ENCODE results near the gene MBLAC1. TPM values are rescaled to one million over a fixed set of nuclear protein-coding genes. Genes with fewer than 3 reads are reported as not detected.

MBLAC1 gene
- total and polyA plus RNA-seq, 11 donors, result 1.3 to 3.2 (median 2.0) TPM

DNA sequence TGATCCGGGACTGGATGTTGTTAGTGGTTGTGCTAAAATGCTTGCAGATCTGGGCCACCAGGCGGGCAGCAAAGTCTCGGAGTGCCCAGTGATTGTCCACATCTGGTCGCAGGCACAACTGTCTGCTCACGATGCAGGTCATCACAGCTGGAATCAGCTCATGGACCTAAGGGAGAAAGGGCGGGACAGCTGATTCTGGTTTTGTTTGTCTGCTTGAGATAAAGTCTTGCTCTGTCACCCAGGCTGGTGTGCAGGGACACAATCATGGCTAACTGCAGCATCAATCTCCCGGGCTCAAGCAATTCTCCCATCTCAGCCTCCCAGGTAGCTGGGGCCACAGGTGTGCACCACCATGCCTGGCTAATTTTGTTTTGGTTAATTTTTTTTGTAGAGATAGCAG, 15.6 kb upstream of the MBLAC1 start:
- H3K4me3 ChIP-seq, result no peak overlapping the region
- no peaks in the 10 kb centered on the region for H3K9me3 ChIP-seq
- intact Hi-C loops (cut with DNase I), result no loop called here
- peaks cover 0 to 89% (median 77%) of the 10 kb centered on the region in 9 donors for H3K36me3 ChIP-seq
- ATAC-seq (no peak), DNase-seq (no peak)
- H3K27me3 ChIP-seq, result no peaks in the 10 kb centered on the region
- no peak for TF ChIP-seq POLR2A (IDR thresholded peaks at IDR 0.05)
- TF ChIP-seq CTCF (IDR thresholded peaks at IDR 0.05), result no peak
- WGBS, 4 donors, result 90 to 95% (median 92%) methylated on average over 5 to 7 of the region's 7 CpGs
- H3K4me1 ChIP-seq, result no peaks in the 10 kb centered on the region
- no peak overlapping the region for H3K27ac ChIP-seq

- intact Hi-C loops (cut with DNase I), result no loop called here
Measured at GRCh38 chr7:100111914-100112313, 14.9 kb upstream of the MBLAC1 start.

DNA sequence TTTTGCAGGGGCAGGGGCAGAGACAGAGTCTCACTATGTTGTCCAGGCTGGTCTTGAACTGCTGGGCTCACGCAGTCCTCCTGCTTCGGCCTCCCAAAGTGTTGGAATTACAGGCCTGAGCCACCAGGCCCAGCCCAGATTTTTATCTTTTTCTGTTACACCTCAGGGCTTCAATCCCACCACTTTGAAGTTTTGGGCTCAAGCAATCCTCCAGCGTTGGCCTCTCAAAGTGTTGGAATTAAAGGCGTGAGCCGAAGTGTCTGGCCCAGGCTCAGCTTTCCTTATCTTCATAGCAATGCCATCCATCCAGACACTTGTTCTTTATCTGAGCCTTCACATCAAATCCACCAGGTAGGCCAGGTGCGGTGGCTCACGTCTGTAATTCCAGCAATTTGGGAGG, 11.7 kb upstream of the MBLAC1 start:
- Histone ChIP-seq H3K36me3 (peaks cover 0 to 50% (median 40%) of the 10 kb centered on the region in 9 donors), H3K4me1 (peaks cover 0 to 11% (median 8%) of the 10 kb centered on the region in 12 donors), H3K27me3 (no peaks in the 10 kb centered on the region), H3K9me3 (no peaks in the 10 kb centered on the region), H3K4me3 (no peak overlapping the region), H3K27ac (no peak overlapping the region)
- TF ChIP-seq CTCF (IDR thresholded peaks at IDR 0.05), result no peak
- TF ChIP-seq POLR2A (IDR thresholded peaks at IDR 0.05), result no peak
- WGBS, 4 donors, result 87 to 89% (median 89%) methylated on average over 7 of the region's 7 CpGs
- no peak for ATAC-seq
- DNase-seq, result no peak
- intact Hi-C loops (cut with DNase I), result no loop called here

More at GRCh38 chr7:100111914-100112313, 14.9 kb upstream of the MBLAC1 start:
- H3K9me3 ChIP-seq, result no peaks in the 10 kb centered on the region
- TF ChIP-seq CTCF (IDR thresholded peaks at IDR 0.05), result no peak
- no peak for TF ChIP-seq POLR2A (IDR thresholded peaks at IDR 0.05)
- no peak for ATAC-seq
- H3K4me1 ChIP-seq, result no peaks in the 10 kb centered on the region
- WGBS, 4 donors, result 86 to 90% (median 88%) methylated on average over 10 to 13 of the region's 13 CpGs
- no peak for DNase-seq
- peaks cover 0 to 81% (median 70%) of the 10 kb centered on the region in 9 donors for H3K36me3 ChIP-seq
- H3K4me3 ChIP-seq, result no peak overlapping the region
- no peak overlapping the region for H3K27ac ChIP-seq
- no peaks in the 10 kb centered on the region for H3K27me3 ChIP-seq

GRCh38 chr7:100118388-100119071, 8.2 kb upstream of the MBLAC1 start:
- intact Hi-C loops (cut with DNase I), result loop anchor here in 3 of 10 donors (1.0 to 2.0 kb wide), 3 partner anchors 9 to 18 kb away; partner anchors contain the start of genes AP4M1 (in 3 of the 3) and MCM7 (in 3 of the 3)
- no peaks in the 10 kb centered on the region for H3K9me3 ChIP-seq
- H3K27me3 ChIP-seq, result no peaks in the 10 kb centered on the region
- TF ChIP-seq POLR2A (IDR thresholded peaks at IDR 0.05), result no peak
- no peak for TF ChIP-seq CTCF (IDR thresholded peaks at IDR 0.05)
- peak overlapping the region in 9 of 12 donors; percentile 85 to 98 (median 89) for H3K27ac ChIP-seq
- peak overlapping the region; percentile 22 to 89 (median 78) for H3K4me3 ChIP-seq
- ATAC-seq (no peak), DNase-seq (no peak)
- H3K4me1 ChIP-seq, result peaks cover 0 to 21% (median 16%) of the 10 kb centered on the region in 12 donors
- H3K36me3 ChIP-seq, result peaks cover 0 to 19% (median 5%) of the 10 kb centered on the region in 9 donors
- WGBS, 4 donors, result 21 to 26% (median 24%) methylated on average over 18 of the region's 18 CpGs
